SKM-1 treated with dmso at 0.1 percent for 144 hours (cell line): Measurements from ENCODE around the gene TSPAN9.

Source experiments
- DNase-seq: peaks from one replicate; lab custom pipeline; 2025; ENCODE audit not compliant: unreplicated experiment; lab: John Stamatoyannopoulos, UW

Gene TSPAN9

GRCh38 chr12:3076730-3077571 lies at the start of gene TSPAN9:
TSPAN9 (plus strand) TSS chr12:3077379; CDS start chr12:3201194, 123,815 bp downstream.
- no peak for DNase-seq

DNA sequence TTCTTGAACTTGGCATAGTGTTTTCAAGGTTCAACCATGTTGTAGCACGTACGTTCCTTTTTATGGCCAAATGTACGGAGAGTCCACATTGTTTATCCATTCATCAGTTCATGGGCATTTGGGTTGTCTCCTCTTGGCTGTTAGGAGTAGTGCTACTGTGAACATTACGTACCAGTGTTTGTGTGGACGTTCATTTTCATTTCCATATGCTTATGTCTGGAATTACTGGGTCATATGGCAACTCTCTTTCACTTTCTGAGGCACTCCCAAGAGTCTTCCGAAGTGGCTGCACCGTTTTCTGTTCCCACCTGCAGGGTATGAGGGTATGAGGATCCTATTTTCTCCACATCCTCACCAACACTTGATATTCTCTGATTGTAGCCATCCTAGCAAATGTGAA lies 49.1 kb upstream of the TSPAN9 start:
- no peak for DNase-seq

GRCh38 chr12:3030821-3031429 lies 46.3 kb upstream of the TSPAN9 start:
- no peak for DNase-seq

GRCh38 chr12:3032161-3032560 lies 45.0 kb upstream of the TSPAN9 start:
- DNase-seq: no peak

DNA sequence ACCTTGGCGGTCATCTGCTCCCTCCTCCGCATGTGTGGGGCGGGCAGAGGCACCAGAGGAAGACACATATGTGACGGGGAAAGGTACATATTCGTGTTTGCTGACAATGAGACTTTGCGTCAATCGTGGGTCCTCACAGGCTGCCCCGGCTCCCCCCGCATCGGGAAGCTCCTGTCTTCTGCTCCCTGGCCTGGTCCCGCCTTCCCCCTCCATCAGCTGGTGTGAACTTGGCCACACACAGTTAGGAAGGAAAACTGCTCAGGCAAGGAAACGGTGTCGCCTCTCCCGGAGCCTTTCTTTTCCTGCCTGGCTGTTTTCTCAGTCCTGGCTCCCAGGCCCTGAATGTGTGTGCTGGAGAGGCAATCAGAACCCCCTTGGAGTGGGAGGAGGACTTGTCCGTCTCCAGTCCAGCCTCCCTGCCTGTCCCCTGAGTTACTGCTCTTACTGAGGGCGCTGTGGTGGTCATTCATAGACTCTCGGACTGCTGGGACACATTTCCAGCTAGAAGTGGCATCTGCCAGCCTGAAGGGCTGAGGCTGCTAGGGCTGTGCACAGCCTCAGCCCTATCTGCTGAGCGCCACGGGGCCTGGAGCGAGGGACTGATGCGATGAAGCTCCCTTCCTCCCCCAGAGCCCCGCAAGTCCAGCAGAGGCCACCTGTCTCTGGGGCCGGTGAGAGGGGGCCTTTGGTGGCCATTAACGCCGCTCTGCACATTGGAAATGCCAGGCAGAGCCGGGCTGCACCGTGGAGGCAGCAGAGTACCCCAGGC lies 44.2 kb upstream of the TSPAN9 start:
- DNase-seq: no peak

DNA sequence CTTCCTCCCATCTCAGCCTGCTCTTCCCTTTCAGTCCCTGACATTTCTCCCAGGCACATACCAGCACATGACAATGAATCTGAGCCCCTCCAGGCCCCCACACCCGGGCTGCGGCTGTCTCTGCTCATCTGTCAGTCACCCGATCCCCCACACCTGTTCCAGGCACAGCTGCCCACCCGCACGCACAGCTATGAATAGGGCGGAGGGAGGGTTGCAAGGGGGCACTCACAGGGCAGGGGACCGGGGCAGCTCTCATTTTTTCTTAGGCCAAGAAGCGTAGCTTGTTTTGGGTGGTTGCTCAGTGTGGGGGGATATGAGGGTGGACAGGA lies 43.7 kb upstream of the TSPAN9 start:
- DNase-seq: no peak

DNA sequence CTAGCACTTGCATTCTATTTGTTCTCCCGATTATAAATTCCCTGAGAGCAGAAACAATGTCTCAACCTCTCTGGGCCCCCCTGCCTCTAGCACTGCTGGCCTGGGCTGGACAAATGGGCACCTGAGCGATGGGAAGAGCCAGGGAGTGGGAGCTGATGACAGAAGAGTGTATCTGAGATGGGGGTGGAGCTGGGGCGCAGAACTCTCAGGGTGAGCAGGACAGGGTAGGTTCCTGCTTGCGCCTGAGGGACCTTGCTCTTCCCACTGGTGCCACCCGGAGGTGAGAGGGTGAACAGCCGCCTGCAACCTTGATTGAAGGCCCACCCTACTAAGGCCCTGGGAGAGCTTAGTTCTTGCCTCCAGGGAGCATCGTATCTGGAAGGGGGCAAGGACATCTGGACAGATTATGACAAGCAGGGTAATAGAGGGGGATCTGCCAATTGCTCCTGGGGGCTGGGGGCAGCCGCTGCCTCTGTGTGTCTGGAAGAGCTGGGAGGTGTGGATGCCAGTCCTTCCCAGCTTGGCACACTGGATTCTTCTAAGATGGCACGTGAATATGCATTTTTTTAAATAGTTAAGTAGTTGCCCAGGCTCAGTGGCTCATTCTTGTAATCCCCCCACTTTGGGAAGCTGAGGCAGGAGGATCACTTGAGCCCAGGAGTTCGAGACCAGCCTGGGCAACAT lies 43.0 kb upstream of the TSPAN9 start:
- DNase-seq: peak; percentile 1

- DNase-seq: no peak
Observed at GRCh38 chr12:3035171-3035570, 42.0 kb upstream of the TSPAN9 start.

DNA sequence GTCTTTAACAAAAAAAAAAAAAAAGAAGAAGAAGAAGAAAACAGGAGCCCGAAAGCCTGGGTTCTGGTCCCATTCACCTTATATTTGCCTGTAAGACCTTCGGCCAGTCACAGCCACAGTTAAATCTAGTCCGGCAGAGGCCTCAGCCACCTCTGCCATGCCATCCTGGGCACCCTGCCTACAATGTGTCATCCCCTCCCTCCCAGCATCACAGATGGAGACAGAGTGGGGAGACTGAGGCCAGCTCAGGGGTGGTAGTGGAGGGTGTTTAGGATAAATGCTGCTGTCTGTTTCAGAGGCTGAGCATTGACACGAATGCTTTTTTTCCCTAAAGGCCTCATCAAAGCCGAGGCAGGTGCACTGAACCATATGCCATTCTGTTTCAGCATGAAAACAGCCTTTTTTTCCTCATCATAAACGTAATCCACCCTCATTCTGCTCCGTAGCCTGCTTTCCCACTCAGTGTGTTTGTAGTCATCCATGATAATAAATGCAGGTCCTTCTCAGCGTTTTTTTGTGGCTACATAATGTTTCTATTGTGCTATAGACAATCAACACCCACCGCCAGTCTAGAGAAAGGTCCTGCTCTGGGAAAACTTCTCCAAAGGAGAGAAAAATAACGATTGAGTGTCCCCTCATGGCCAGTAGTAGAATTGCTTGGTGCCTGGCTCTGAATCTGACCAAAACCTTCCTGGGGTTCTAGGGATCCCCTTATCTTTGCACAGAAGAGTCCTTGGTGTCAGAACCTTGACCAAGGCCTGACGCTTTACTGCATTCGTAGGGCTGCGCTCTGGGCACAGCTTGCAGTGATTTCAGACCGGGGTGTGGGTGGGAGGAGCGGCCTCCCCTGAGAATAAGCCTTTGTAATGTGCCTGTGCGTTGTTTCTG lies 41.1 kb upstream of the TSPAN9 start:
- no peak for DNase-seq

DNA sequence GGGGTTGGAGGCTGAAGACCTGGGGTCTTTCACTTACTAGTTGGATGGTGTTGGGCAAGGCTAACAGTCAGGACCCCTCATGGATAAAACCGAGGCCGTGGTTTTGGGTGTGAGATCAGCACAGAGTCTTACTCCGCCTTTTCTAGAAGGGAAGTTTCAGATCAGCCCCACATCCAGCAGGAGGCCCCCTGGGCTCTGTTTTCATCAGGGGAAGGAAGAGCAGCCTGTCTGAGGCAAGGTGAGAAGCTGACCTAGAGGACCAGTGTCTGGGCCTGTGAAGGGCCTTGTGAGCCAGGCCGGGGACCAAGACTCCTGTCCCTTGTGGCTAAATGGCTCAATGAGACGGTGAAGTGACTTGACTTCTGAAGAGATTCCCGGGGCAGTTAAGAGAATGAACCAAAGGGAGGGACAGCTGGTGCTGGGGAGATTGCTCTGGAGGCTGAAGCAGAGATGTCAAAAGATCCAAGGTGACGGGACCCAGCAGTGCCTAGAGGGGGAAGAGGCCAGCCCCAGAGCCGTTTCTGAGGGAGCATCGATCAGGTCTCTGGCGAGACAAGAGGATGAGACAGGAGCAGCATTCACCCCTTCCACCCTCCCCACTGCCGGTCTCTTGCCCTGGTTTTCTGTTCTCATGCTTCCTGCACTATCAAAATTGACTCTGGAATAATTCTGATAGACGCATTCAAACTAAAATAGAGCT lies 40.1 kb upstream of the TSPAN9 start:
- DNase-seq: no peak

GRCh38 chr12:3038166-3038565 lies 39.0 kb upstream of the TSPAN9 start:
- DNase-seq: no peak

- no peak for DNase-seq
Observed at GRCh38 chr12:3038926-3039510, 38.2 kb upstream of the TSPAN9 start.

GRCh38 chr12:3040026-3040656 lies 37.0 kb upstream of the TSPAN9 start:
- DNase-seq: no peak

DNA sequence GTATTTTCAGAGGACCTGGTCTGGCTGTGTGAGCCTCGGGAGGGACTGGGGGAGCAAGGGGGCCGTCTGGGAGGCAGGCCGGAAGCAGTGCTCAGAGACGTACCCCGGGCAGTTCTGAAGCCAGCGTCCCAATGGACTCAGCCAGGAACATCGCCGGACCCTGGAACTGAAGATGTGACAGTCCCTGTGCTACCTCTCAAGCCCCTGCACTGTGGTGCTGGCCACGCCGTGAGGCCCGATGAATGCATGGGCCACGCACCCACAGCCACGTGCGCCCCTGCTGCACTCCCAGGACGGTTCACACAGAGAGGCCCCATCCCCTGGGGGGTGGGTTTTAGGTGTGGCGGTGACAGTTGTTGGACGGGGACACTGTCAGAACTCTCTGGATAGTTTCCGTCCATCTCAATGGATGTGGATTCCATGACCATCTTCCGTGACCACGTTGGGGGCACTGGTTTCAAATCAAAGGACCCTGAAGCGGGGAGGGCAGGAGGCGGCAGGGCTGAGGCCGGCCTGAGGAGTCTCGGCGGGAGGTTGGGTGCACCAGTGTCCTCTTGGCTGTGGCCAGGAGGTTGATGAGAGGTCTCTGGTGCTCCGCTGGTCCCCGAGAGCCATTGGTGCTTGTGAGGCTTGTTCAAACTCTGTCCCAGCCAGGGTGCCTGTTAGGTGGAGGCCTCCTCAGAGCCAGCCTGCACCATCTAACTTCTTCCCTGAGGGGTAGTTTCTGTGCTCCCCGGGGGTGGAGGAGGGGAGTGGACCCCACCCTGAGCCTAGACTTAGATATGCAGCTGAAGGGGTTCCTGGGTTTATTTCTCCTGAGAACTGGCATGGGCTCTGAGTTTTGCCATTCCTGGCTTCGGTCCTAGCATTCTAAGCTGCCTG lies 36.3 kb upstream of the TSPAN9 start:
- no peak for DNase-seq

- peak; percentile 38 for DNase-seq
Observed at GRCh38 chr12:3041558-3042164, 35.5 kb upstream of the TSPAN9 start.

- DNase-seq: no peak
Observed at GRCh38 chr12:3042394-3042793, 34.8 kb upstream of the TSPAN9 start.

- no peak for DNase-seq
Observed at GRCh38 chr12:3042826-3043225, 34.4 kb upstream of the TSPAN9 start.

DNA sequence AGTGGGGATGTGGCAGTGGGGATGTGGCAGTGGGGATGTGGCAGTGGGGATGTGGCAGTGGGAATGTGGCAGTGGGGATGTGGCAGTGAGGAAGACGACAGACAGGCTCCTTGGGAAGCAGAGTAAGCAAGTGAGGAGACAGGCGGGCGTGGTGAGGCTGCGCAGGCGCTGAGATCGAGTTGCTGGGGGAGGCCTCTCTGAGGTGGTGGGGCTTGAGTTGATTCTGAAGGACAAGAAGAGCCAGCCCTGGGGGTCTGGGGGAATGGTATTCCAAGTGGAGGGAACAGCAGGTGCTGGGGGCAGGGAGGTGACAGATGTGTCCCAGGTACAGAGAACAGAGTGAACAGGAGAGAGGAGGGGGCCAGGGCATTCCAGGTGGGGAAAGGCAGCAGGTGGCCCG lies 33.8 kb upstream of the TSPAN9 start:
- DNase-seq: no peak
